GM21390 (cell line): Measurements from ENCODE around the gene KLHDC7B.
"Not testable (repeated sequence)": the region's sequence is repeated elsewhere in the genome, so short reads cannot be mapped to it uniquely, and the experiment has no call there.

ENCODE experiments used
- ATAC-seq: cut with Tn5 transposase; IDR thresholded peaks from one replicate; pipeline ENCODE4 v1.9.1; 2021; ENCODE audit not compliant: unreplicated experiment

KLHDC7B gene

GRCh38 chr22:50517495-50518260 is 28.0 kb upstream of the KLHDC7B start:
- no peak for ATAC-seq

- no peak for ATAC-seq
Measured at GRCh38 chr22:50518606-50519005, 27.1 kb upstream of the KLHDC7B start.

DNA sequence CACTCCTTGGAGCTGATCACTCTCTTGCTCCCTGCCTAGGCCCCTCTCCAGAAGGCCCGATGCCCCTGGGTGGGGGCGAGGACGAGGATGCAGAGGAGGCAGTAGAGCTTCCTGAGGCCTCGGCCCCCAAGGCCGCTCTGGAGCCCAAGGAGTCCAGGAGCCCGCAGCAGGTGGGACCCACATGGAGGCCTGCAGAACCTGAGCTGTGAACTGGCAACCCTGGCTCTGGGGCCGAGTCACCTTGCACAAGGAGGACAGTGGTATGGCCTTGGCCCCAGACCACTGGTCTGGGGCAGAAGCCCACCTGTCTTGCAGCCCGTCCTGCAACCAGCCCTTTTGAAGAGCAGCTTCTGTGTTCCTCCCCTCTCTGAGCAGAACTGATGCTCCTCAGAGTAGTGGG is 26.5 kb upstream of the KLHDC7B start:
- no peak for ATAC-seq

DNA sequence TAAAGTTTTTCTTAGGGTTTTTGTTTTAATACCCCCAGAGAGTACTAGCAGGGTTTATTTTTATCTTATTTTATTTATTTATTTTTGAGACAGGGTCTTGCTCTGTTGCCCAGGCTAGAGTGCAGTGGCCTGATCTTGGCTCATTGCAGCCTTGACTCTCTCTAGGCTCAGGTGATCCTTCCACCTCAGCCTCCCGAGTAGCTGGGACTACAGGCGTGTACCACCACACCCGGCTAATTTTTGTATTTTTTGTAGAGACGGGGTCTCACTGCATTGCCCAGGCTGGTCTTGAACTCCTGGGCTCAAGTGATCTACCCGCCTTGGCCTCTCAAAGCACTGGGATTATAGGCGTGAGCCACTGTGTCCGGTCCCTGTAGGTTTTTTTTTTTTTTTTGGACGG is 25.5 kb upstream of the KLHDC7B start:
- not testable (repeated sequence) for ATAC-seq

GRCh38 chr22:50520826-50521453 is 24.8 kb upstream of the KLHDC7B start:
- no peak for ATAC-seq

- ATAC-seq: no peak
Measured at GRCh38 chr22:50521710-50522109, 24.0 kb upstream of the KLHDC7B start.

DNA sequence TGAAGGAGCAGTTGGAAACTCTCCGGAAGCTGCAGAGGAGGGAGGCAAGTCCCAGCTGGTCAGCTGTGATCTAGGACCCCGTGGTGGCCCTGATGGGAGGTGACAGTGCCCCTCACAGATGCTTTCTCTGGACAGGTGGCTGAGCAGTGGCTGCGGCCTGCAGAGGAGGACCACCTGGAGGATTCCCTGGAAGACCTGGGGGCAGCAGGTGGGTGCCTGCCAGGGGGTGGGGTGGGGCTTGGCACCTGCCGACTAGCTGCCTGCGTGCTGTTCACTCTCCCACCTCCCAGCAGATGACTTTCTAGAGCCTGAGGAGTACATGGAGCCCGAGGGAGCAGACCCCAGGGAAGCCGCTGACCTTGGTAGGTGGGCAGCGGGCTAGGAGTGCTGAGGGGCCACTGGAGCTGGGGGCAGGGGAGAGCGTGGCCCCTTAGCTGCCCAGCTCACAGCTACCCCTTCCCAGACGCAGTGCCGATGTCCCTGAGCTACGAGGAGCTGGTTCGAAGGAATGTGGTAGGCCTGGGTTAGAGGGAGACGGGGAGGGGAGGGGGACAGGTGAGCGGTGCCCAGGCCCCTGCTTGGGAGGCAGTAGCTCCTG is 23.4 kb upstream of the KLHDC7B start:
- ATAC-seq: no peak

DNA sequence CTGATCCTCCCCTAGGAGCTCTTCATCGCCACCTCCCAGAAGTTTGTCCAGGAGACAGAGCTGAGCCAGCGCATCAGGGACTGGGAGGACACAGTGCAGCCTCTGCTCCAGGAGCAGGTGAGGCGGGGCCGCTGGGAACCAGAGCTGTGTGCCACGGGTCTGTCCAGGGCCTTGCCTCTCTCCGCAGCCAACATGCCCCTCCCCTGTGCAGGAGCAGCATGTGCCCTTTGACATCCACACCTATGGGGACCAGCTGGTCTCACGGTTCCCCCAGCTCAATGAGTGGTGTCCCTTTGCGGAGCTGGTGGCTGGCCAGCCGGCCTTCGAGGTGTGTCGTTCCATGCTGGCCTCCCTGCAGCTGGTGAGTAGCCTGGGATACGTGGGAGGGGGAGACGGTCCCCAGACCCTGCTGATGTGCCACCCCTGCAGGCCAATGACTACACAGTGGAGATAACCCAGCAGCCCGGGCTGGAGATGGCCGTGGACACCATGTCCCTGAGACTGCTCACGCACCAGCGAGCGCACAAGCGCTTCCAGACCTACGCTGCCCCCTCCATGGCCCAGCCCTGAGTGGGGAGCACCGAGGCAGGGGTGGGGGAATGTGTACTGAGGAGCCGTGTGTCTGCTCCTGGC is 22.8 kb upstream of the KLHDC7B start:
- ATAC-seq: no peak

GRCh38 chr22:50523458-50523805 is 22.3 kb upstream of the KLHDC7B start:
- no peak for ATAC-seq

GRCh38 chr22:50523806-50524675 is 21.7 kb upstream of the KLHDC7B start:
- ATAC-seq: no peak

- no peak for ATAC-seq
Measured at GRCh38 chr22:50524676-50525103, 21.0 kb upstream of the KLHDC7B start.

DNA sequence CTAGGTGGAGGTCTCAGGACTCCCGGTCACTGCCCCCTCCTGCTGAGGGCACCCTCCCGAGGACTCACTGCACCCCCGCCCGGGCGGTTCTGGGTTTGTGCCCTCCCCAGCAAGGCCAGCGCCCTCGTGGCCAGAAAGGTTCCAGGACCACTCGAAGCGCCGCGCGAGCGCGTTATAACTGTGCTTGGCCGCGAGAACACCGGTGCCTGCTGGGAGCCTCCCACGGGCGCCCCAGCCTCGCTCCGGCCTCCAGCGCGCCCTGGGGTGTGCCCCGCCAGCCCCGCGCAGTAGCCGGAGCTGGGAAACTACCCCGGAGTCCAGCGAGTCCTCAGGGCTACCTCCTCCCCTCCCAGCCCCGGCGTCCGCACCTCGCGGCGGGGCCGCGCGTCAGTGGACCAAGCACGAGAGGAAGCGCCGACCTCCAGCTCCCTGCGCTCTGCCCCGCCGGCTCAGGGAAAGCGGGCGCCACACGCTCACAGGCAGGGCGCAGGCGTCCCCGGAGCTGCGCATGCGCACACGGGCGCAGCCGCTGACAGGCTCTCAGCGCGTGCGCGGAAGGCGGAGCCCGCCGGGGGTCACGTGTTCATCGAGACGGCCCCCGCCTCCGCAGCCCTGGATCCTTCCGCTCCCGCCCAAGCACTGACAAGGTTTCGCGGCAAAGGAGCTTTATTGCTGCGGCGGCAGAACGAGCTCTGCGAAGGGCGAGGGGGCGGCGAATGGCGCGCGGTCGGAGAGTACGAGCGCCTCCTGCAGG is 20.4 kb upstream of the KLHDC7B start, which contains the start of gene SCO2:
Gene SCO2, minus strand, starts transcription at position 495 of the 754 bp plus-strand sequence. CDS start 1,187 bp downstream, outside the sequence.
- ATAC-seq: peak; percentile 31

GRCh38 chr22:50525858-50526107 is 19.9 kb upstream of the KLHDC7B start:
- ATAC-seq: peak; percentile 16

- ATAC-seq: peak; percentile 27
Measured at GRCh38 chr22:50526108-50526833, 19.4 kb upstream of the KLHDC7B start.

GRCh38 chr22:50526834-50527801 is 18.6 kb upstream of the KLHDC7B start:
- no peak for ATAC-seq

DNA sequence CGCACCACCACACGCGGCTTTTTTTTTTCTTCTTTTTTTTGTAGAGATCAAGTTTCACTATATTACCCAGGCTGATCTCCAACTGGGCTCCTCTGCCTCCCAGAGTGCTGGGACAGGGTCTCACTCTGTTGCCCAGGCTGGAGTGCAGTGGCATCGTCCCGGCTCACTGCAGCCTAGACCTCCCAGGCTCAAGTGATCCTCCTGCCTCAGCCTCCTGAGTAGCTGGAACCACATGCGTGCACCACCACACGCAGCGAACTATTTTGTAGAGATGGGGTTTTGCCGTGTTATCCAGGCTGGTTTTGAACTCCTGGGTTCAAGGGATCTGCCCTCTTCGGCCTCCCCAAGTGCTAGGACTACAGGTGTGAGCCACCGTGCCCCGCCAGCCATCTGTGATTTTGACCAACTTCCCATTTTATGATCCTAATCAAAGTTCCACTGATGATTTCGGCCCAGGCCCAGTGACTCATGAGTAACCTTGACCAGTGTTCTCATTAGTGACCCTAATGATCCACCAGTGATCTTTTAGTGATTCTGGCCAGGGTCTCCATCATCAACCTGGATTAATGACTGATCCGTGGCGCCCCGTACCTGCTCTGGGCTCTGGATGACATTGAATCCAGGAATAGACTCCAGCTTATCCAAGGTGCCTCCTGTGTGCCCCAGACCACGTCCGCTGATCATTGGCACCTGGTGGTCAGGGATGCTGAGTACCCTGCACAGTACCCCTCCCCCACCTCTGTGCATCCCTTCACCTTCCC is 17.6 kb upstream of the KLHDC7B start:
- ATAC-seq: no peak

DNA sequence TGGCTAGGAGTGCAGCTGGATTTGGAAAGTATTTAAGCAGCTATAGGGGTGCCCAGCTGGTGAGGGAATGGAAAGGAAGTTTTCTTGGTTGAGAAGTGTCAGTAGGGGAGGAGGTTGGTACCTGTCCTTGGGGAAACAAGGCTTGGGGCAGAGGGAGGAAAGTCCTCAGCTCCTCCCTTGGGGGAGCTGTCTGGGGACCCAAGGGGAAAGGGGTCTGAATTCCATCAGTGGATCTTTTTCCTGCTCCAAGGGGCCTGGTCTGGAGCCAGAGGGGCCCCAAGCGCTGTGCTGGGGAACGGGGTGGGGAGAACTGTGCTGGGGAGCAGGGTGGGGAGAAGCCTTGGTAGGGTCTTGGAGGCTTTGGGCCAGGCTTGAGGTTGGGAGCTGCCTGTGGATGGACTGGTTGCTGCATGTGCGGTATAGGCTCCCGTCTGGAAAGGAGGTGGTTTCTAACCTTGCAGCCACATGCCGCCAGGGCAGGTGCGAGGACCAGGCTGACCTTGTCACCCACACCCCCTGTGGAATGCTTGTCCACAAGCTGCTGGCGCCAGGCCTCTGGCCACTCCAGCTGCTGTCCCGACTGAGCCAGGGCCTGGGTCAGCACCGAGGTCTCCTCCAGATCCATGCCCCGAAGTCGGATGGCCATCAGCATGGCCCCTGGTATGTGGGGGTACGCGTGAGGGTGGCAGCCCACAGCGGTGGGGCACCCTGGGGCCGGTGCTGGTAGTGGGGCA is 16.9 kb upstream of the KLHDC7B start:
- ATAC-seq: no peak
